Testis (tissue), 3 donors: ENCODE measurements around the gene PYROXD2. TPM values are rescaled to one million over a fixed set of nuclear protein-coding genes. Genes with fewer than 3 reads are reported as not detected.

Experiments used
- DNase-seq: peaks from one replicate; pipeline ENCODE4 v3.0.0-alpha.2; 2019
- H3K27ac ChIP-seq, 2 donors: fragments of 200-600 bp; sonication (generic); one replicate each; pipeline ENCODE4 v1.5.1; 2019
- H3K27me3 ChIP-seq: fragments of 200-600 bp; sonication (generic); one replicate; pipeline ENCODE4 v1.5.1; 2019
- H3K36me3 ChIP-seq: fragments of 200-600 bp; sonication (generic); one replicate; pipeline ENCODE4 v1.5.1; 2017; ENCODE audit warnings: low read depth; ENCODE audit errors: missing control alignments
- H3K4me1 ChIP-seq: fragments of 200-600 bp; sonication (generic); one replicate; pipeline ENCODE4 v1.5.1; 2019
- H3K4me3 ChIP-seq, 2 donors: fragments of 200-600 bp; sonication (generic); one replicate each; pipeline ENCODE4 v1.5.1; 2017 to 2019
- H3K9me3 ChIP-seq: fragments of 200-600 bp; sonication (generic); one replicate; pipeline ENCODE4 v1.5.1; 2017
- CTCF ChIP-seq, 3 experiments: fragments of 450-650 bp in 2 of 3; fragments of 200-600 bp in 1 of 3; sonication (generic) in 1 of 3; IDR thresholded peaks; one replicate each; pipeline ENCODE4 v1.5.1; 2016 to 2019; ENCODE audit warnings: antibody characterized with exemption in 3 of 3, mild to moderate bottlenecking in 2 of 3, moderate library complexity in 1 of 3
- POLR2A ChIP-seq: fragments of 450-650 bp; IDR thresholded peaks from one replicate; pipeline ENCODE4 v1.6.1; 2017; ENCODE audit warnings: antibody characterized with exemption, mild to moderate bottlenecking, moderate library complexity
- WGBS, 2 donors: methylation state at CpG; one replicate each; pipeline ENCODE4 v1.1.5; 2018; 5-methylcytosine and 5-hydroxymethylcytosine counted together
- intact Hi-C: fragments of 100-400 bp; cut with DNase I; formaldehyde crosslinking; loops from one replicate; pipeline ENCODE4 v1.15.1; 2023; ENCODE audit warnings: low total_unique reads
- polyA plus RNA-seq: library from polyadenylated mRNA; stranded (reverse); fragments of 350-450 nt; fragmentation: Illumina TruSeq; extraction: RNeasy Lipid Tissue Mini Kit (QIAGEN cat#74804); gene quantifications from one replicate; pipeline ENCODE4 v1.2.3, GENCODE V29; 2014; ENCODE audit warnings: low read depth, low replicate concordance; ENCODE audit not compliant: insufficient read depth
- total RNA-seq, 2 donors: library from RNA; depleted of rRNA; stranded (reverse); fragments of >200 nt; gene quantifications; one replicate each; pipeline ENCODE4 v1.2.3, GENCODE V29; 2016

The PYROXD2 gene
- total and polyA plus RNA-seq, 3 donors from 2014 or later, result 10.2 to 20.2 (median 13.0) TPM

GRCh38 chr10:98425511-98426352 lies 10.8 kb upstream of the PYROXD2 start:
- Histone ChIP-seq H3K36me3 (no peaks in the 10 kb centered on the region), H3K4me1 (no peaks in the 10 kb centered on the region), H3K27me3 (no peaks in the 10 kb centered on the region), H3K9me3 (no peaks in the 10 kb centered on the region), H3K4me3 (no peak overlapping the region), H3K27ac (no peak overlapping the region)
- intact Hi-C loops, result no loop called here
- DNase-seq, result peak; percentile 63
- WGBS, 2 donors, result 81 to 88% methylated on average over 10 to 21 of the region's 21 CpGs
- TF ChIP-seq POLR2A (no peak), CTCF (IDR thresholded peaks at IDR 0.05) (peak in 2 of 3 experiments; percentile 55 to 67)

- H3K27me3 ChIP-seq, result no peaks in the 10 kb centered on the region
- H3K9me3 ChIP-seq, result no peaks in the 10 kb centered on the region
- intact Hi-C loops, result no loop called here
- TF ChIP-seq POLR2A (no peak), CTCF (IDR thresholded peaks at IDR 0.05) (no peak)
- no peak overlapping the region for H3K27ac ChIP-seq
- WGBS, 2 donors, result 88 to 93% methylated on average over 15 to 23 of the region's 23 CpGs
- H3K36me3 ChIP-seq, result no peaks in the 10 kb centered on the region
- H3K4me1 ChIP-seq, result no peaks in the 10 kb centered on the region
- no peak for DNase-seq
- H3K4me3 ChIP-seq, result no peak overlapping the region
Observed at GRCh38 chr10:98424295-98425254, 9.6 kb upstream of the PYROXD2 start.

GRCh38 chr10:98423691-98424120 lies 8.7 kb upstream of the PYROXD2 start:
- H3K4me1 ChIP-seq, result no peaks in the 10 kb centered on the region
- no peak overlapping the region for H3K27ac ChIP-seq
- intact Hi-C loops, result no loop called here
- H3K9me3 ChIP-seq, result no peaks in the 10 kb centered on the region
- no peaks in the 10 kb centered on the region for H3K27me3 ChIP-seq
- no peak overlapping the region for H3K4me3 ChIP-seq
- DNase-seq, result peak; percentile 13
- H3K36me3 ChIP-seq, result no peaks in the 10 kb centered on the region
- TF ChIP-seq CTCF (IDR thresholded peaks at IDR 0.05), result no peak
- TF ChIP-seq POLR2A, result no peak
- WGBS, 2 donors, result 78% methylated on average over 9 of the region's 9 CpGs; no CpG with 5 or more reads in 1 of the 2 donors

GRCh38 chr10:98422182-98422581 lies 7.2 kb upstream of the PYROXD2 start:
- Histone ChIP-seq H3K27me3 (no peaks in the 10 kb centered on the region), H3K4me1 (no peaks in the 10 kb centered on the region), H3K4me3 (no peak overlapping the region), H3K36me3 (no peaks in the 10 kb centered on the region), H3K27ac (no peak overlapping the region), H3K9me3 (no peaks in the 10 kb centered on the region)
- 91 to 96% methylated on average over 10 of the region's 10 CpGs for WGBS, 2 donors
- no peak for DNase-seq
- TF ChIP-seq CTCF (IDR thresholded peaks at IDR 0.05) (no peak), POLR2A (no peak)
- intact Hi-C loops, result no loop called here
